Measurements from ENCODE around the gene PRKCQ.

- TF ChIP-seq CTCF (IDR thresholded peaks at IDR 0.05; ENCODE audit: insufficient read depth, low read length, poor library complexity, severe bottlenecking), result no peak
- no peak for TF ChIP-seq EZH2phosphoT487 (conservative IDR thresholded peaks at IDR 0.05; ENCODE audit: low read length)
Observed at GRCh38 chr10:6456067-6456466, 124.0 kb downstream of the PRKCQ start.
